ENCODE data around the gene PES1.

The PES1 gene

DNA sequence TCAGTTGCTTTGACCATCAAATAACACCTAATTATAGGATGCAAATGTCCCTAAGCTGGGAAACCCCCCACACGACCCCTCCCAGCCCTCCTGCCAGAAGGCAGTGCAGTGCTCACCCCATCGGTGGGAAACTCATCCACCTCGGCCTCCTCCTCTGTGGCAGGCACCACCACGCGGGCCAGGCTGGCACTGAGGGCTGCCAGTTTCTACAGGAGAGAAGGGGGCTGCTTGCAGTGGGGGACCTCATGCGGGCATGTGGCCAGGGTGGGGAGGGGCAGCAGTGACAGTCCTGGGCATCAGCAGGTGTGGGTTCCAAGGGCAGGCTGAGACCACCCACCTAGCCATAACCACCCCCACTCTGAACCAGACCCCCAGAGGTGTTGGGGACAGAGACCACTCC, 10.8 kb downstream of the PES1 start:
- Histone ChIP-seq H3K79me1 (ENCODE audit: low read length) (no peaks in the 10 kb centered on the region), H3K9ac (ENCODE audit: low read length) (no peak overlapping the region), H2BK15ac (replicated peaks; ENCODE audit: low read depth) (no peak overlapping the region), H4K5ac (ENCODE audit: low read length) (no peak overlapping the region), H3K4ac (ENCODE audit: low read depth, low read length) (no peak overlapping the region), H3K36me3 (ENCODE audit: control insufficient read depth, insufficient read depth, low read length) (peaks cover 38% of the 10 kb centered on the region), H2BK120ac (ENCODE audit: low read depth, low read length) (no peak overlapping the region), H3K4me2 (ENCODE audit: low read length) (no peak overlapping the region), H3K23ac (ENCODE audit: low read length) (no peak overlapping the region), H3K4me3 (ENCODE audit: low read length) (no peak overlapping the region), H4K8ac (ENCODE audit: low read depth, low read length) (no peak overlapping the region), H3K18ac (ENCODE audit: low read length) (no peak overlapping the region), H3K27me3 (ENCODE audit: insufficient read depth, low read length, poor library complexity) (no peaks in the 10 kb centered on the region), H2BK5ac (ENCODE audit: low read length) (no peak overlapping the region), H3K27ac (ENCODE audit: low read depth, low read length) (no peak overlapping the region), H3K79me2 (ENCODE audit: control insufficient read depth, insufficient read depth, low read length) (no peaks in the 10 kb centered on the region), H2AK5ac (ENCODE audit: low read length) (no peak overlapping the region), H3K56ac (ENCODE audit: low read length) (no peak overlapping the region), H3K4me1 (ENCODE audit: control insufficient read depth, low read depth, low read length) (no peaks in the 10 kb centered on the region)
- no CpG with 5 or more reads among the region's 6 CpGs for WGBS (ENCODE audit: extremely low coverage, insufficient coverage, low lambda C conversion rate)
- DNase-seq = no peak

GRCh38 chr22:30578481-30578880, 13.2 kb downstream of the PES1 start:
- Histone ChIP-seq H3K4me2 (ENCODE audit: low read length) (no peak overlapping the region), H3K23ac (ENCODE audit: low read length) (no peak overlapping the region), H3K56ac (ENCODE audit: low read length) (no peak overlapping the region), H3K36me3 (ENCODE audit: control insufficient read depth, insufficient read depth, low read length) (peaks cover 22% of the 10 kb centered on the region), H4K5ac (ENCODE audit: low read length) (no peak overlapping the region), H3K18ac (ENCODE audit: low read length) (no peak overlapping the region), H2BK120ac (ENCODE audit: low read depth, low read length) (no peak overlapping the region), H2AK5ac (ENCODE audit: low read length) (no peak overlapping the region), H2BK15ac (replicated peaks; ENCODE audit: low read depth) (no peak overlapping the region), H3K4me3 (ENCODE audit: low read length) (no peak overlapping the region), H3K4me1 (ENCODE audit: control insufficient read depth, low read depth, low read length) (no peaks in the 10 kb centered on the region), H3K4ac (ENCODE audit: low read depth, low read length) (no peak overlapping the region), H3K27me3 (ENCODE audit: insufficient read depth, low read length, poor library complexity) (no peaks in the 10 kb centered on the region), H2BK5ac (ENCODE audit: low read length) (no peak overlapping the region), H4K8ac (ENCODE audit: low read depth, low read length) (no peak overlapping the region), H3K79me1 (ENCODE audit: low read length) (no peaks in the 10 kb centered on the region), H3K9ac (ENCODE audit: low read length) (no peak overlapping the region), H3K79me2 (ENCODE audit: control insufficient read depth, insufficient read depth, low read length) (no peaks in the 10 kb centered on the region), H3K27ac (ENCODE audit: low read depth, low read length) (no peak overlapping the region)
- DNase-seq = no peak
- no CpG with 5 or more reads among the region's 12 CpGs for WGBS (ENCODE audit: extremely low coverage, insufficient coverage, low lambda C conversion rate)

- Histone ChIP-seq H2BK120ac (ENCODE audit: low read depth, low read length) (no peak overlapping the region), H2BK15ac (replicated peaks; ENCODE audit: low read depth) (no peak overlapping the region), H2BK5ac (ENCODE audit: low read length) (no peak overlapping the region), H4K5ac (ENCODE audit: low read length) (no peak overlapping the region), H3K27ac (ENCODE audit: low read depth, low read length) (no peak overlapping the region), H3K9ac (ENCODE audit: low read length) (no peak overlapping the region), H3K23ac (ENCODE audit: low read length) (no peak overlapping the region), H3K56ac (ENCODE audit: low read length) (no peak overlapping the region), H3K4ac (ENCODE audit: low read depth, low read length) (no peak overlapping the region), H4K8ac (ENCODE audit: low read depth, low read length) (no peak overlapping the region), H3K79me2 (ENCODE audit: control insufficient read depth, insufficient read depth, low read length) (no peaks in the 10 kb centered on the region), H3K79me1 (ENCODE audit: low read length) (no peaks in the 10 kb centered on the region), H3K4me3 (ENCODE audit: low read length) (no peak overlapping the region), H3K36me3 (ENCODE audit: control insufficient read depth, insufficient read depth, low read length) (peaks cover 12% of the 10 kb centered on the region), H3K18ac (ENCODE audit: low read length) (no peak overlapping the region), H3K4me1 (ENCODE audit: control insufficient read depth, low read depth, low read length) (no peaks in the 10 kb centered on the region), H3K4me2 (ENCODE audit: low read length) (no peak overlapping the region), H3K27me3 (ENCODE audit: insufficient read depth, low read length, poor library complexity) (no peaks in the 10 kb centered on the region), H2AK5ac (ENCODE audit: low read length) (no peak overlapping the region)
- no peak for DNase-seq
- no CpG with 5 or more reads among the region's 15 CpGs for WGBS (ENCODE audit: extremely low coverage, insufficient coverage, low lambda C conversion rate)
Observed at GRCh38 chr22:30575859-30576258, 15.9 kb downstream of the PES1 start.

- Histone ChIP-seq H3K9ac (ENCODE audit: low read length) (no peak overlapping the region), H3K4me3 (ENCODE audit: low read length) (no peak overlapping the region)
- peak; percentile 54 for DNase-seq
Observed at GRCh38 chr22:30574997-30575671, 16.6 kb downstream of the PES1 start.

GRCh38 chr22:30574095-30574981, 17.4 kb downstream of the PES1 start, which contains the start of gene GAL3ST1:
Gene GAL3ST1 (minus strand): TSS chr22:30574665. CDS start chr22:30557392, 17,273 bp downstream.
- no peak within 1 kb of the TSS for H3K18ac ChIP-seq (ENCODE audit: low read length)
- peaks cover 8% of the 10 kb centered on the region for H3K36me3 ChIP-seq (ENCODE audit: control insufficient read depth, insufficient read depth, low read length)
- no peak within 1 kb of the TSS for H4K5ac ChIP-seq (ENCODE audit: low read length)
- no peak within 1 kb of the TSS for H2BK5ac ChIP-seq (ENCODE audit: low read length)
- H3K4me2 ChIP-seq (ENCODE audit: low read length) = peak within 1 kb of the TSS; percentile 68
- no peak within 1 kb of the TSS for H2AK5ac ChIP-seq (ENCODE audit: low read length)
- no peak within 1 kb of the TSS for H3K4ac ChIP-seq (ENCODE audit: low read depth, low read length)
- no peaks in the 10 kb centered on the region for H3K79me2 ChIP-seq (ENCODE audit: control insufficient read depth, insufficient read depth, low read length)
- H3K27ac ChIP-seq (ENCODE audit: low read depth, low read length) = no peak within 1 kb of the TSS
- no peak within 1 kb of the TSS for H4K8ac ChIP-seq (ENCODE audit: low read depth, low read length)
- H3K9ac ChIP-seq (ENCODE audit: low read length) = peak within 1 kb of the TSS; percentile 72
- H2BK120ac ChIP-seq (ENCODE audit: low read depth, low read length) = no peak within 1 kb of the TSS
- H3K4me3 ChIP-seq (ENCODE audit: low read length) = peak within 1 kb of the TSS; percentile 17
- H3K4me1 ChIP-seq (ENCODE audit: control insufficient read depth, low read depth, low read length) = no peaks in the 10 kb centered on the region
- no peak within 1 kb of the TSS for H2BK15ac ChIP-seq (replicated peaks; ENCODE audit: low read depth)
- peak; percentile 30 for DNase-seq
- no CpG with 5 or more reads among the region's 75 CpGs for WGBS (ENCODE audit: extremely low coverage, insufficient coverage, low lambda C conversion rate)
- H3K27me3 ChIP-seq (ENCODE audit: insufficient read depth, low read length, poor library complexity) = no peaks in the 10 kb centered on the region
- H3K23ac ChIP-seq (ENCODE audit: low read length) = no peak within 1 kb of the TSS
- no peaks in the 10 kb centered on the region for H3K79me1 ChIP-seq (ENCODE audit: low read length)
- peak within 1 kb of the TSS; percentile 84 for H3K56ac ChIP-seq (ENCODE audit: low read length)

More at GRCh38 chr22:30574997-30575671, 16.6 kb downstream of the PES1 start:
- no peak overlapping the region for H3K18ac ChIP-seq (ENCODE audit: low read length)
- H4K5ac ChIP-seq (ENCODE audit: low read length) = no peak overlapping the region
- H4K8ac ChIP-seq (ENCODE audit: low read depth, low read length) = no peak overlapping the region
- no peaks in the 10 kb centered on the region for H3K79me2 ChIP-seq (ENCODE audit: control insufficient read depth, insufficient read depth, low read length)
- no peaks in the 10 kb centered on the region for H3K27me3 ChIP-seq (ENCODE audit: insufficient read depth, low read length, poor library complexity)
- H2BK15ac ChIP-seq (replicated peaks; ENCODE audit: low read depth) = no peak overlapping the region
- no peak overlapping the region for H2BK5ac ChIP-seq (ENCODE audit: low read length)
- no peak overlapping the region for H3K4me2 ChIP-seq (ENCODE audit: low read length)
- H2BK120ac ChIP-seq (ENCODE audit: low read depth, low read length) = no peak overlapping the region
- H3K4me1 ChIP-seq (ENCODE audit: control insufficient read depth, low read depth, low read length) = no peaks in the 10 kb centered on the region
- H3K23ac ChIP-seq (ENCODE audit: low read length) = no peak overlapping the region
- H2AK5ac ChIP-seq (ENCODE audit: low read length) = no peak overlapping the region
- no CpG with 5 or more reads among the region's 12 CpGs for WGBS (ENCODE audit: extremely low coverage, insufficient coverage, low lambda C conversion rate)
- no peak overlapping the region for H3K4ac ChIP-seq (ENCODE audit: low read depth, low read length)
- H3K36me3 ChIP-seq (ENCODE audit: control insufficient read depth, insufficient read depth, low read length) = peaks cover 8% of the 10 kb centered on the region
- no peak overlapping the region for H3K27ac ChIP-seq (ENCODE audit: low read depth, low read length)
- H3K79me1 ChIP-seq (ENCODE audit: low read length) = no peaks in the 10 kb centered on the region
- no peak overlapping the region for H3K56ac ChIP-seq (ENCODE audit: low read length)

Measured in mesendoderm (in vitro differentiated cells).